Naive thymus-derived CD8-positive, alpha-beta T cell (primary cell): Measurements from ENCODE around the gene KRT23. TPM values are rescaled to one million over a fixed set of nuclear protein-coding genes. Genes with fewer than 3 reads are reported as not detected.

ENCODE experiments used
- ATAC-seq, 2 donors: fragments of 150-1000 bp; cut with Tn5 transposase in 1 of 2; sonication (Bioruptor Pico), chemical (Tn5 transposase) in 1 of 2; 1 replicate in 1 of 2; 2 replicates in 1 of 2; pipeline ENCODE4 v1.10.0; 2021; ENCODE audit warnings: mild to moderate bottlenecking in 2 of 2, moderate library complexity in 2 of 2
- POLR2A ChIA-PET: fragments of 350-600 bp; sonication (Branson Sonifier 250); formaldehyde crosslinking; loops from one replicate; lab custom pipeline; 2021; ENCODE audit warnings: antibody characterized with exemption; lab: Charles Lee
- DNase-seq, 10 donors: peaks; one replicate each; pipeline versions ENCODE4 v3.0.0 to v3.0.0-alpha.2; 2020 to 2022
- H3K27ac Mint-ChIP-seq, 10 donors: one replicate each; pipeline ENCODE4 v1.8.0; 2020 to 2022; ENCODE audit warnings: mild to moderate bottlenecking in 10 of 10, mixed read lengths in 10 of 10, moderate library complexity in 4 of 10, inconsistent platforms in 1 of 10
- H3K27me3 Mint-ChIP-seq, 5 donors: one replicate each; pipeline ENCODE4 v1.8.0; 2021 to 2022; ENCODE audit warnings: mixed read lengths in 5 of 5
- H3K36me3 Mint-ChIP-seq, 3 donors: one replicate each; pipeline ENCODE4 v1.8.0; 2020 to 2022; ENCODE audit warnings: mixed read lengths in 3 of 3, mild to moderate bottlenecking in 2 of 3, inconsistent platforms in 1 of 3
- H3K4me1 Mint-ChIP-seq, 4 donors: one replicate each; pipeline ENCODE4 v1.8.0; 2021 to 2022; ENCODE audit warnings: mixed read lengths in 4 of 4
- H3K4me3 Mint-ChIP-seq, 10 donors: one replicate each; pipeline ENCODE4 v1.8.0; 2020 to 2022; ENCODE audit warnings: mild to moderate bottlenecking in 10 of 10, mixed read lengths in 10 of 10, moderate library complexity in 6 of 10, inconsistent platforms in 1 of 10
- H3K9me3 Mint-ChIP-seq, 9 donors: one replicate each; pipeline ENCODE4 v1.8.0; 2020 to 2022; ENCODE audit warnings: mixed read lengths in 9 of 9, mild to moderate bottlenecking in 3 of 9, inconsistent platforms in 1 of 9, moderate library complexity in 1 of 9
- polyA plus RNA-seq, 3 donors: library from polyadenylated mRNA; unstranded; fragments of 300-500 nt; fragmentation: Illumina TruSeq; gene quantifications; one replicate each; pipeline ENCODE4 v1.2.3, GENCODE V29; 2021
- total RNA-seq, 8 experiments: library from RNA in 2 of 8; stranded (reverse) in 2 of 8; gene quantifications; one replicate each; pipeline ENCODE4 v1.2.3 and lab custom pipeline; 2021 to 2026

KRT23 gene, protein sequence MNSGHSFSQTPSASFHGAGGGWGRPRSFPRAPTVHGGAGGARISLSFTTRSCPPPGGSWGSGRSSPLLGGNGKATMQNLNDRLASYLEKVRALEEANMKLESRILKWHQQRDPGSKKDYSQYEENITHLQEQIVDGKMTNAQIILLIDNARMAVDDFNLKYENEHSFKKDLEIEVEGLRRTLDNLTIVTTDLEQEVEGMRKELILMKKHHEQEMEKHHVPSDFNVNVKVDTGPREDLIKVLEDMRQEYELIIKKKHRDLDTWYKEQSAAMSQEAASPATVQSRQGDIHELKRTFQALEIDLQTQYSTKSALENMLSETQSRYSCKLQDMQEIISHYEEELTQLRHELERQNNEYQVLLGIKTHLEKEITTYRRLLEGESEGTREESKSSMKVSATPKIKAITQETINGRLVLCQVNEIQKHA
- total RNA-seq: not detected
- polyA plus RNA-seq: not detected
- total RNA-seq (lab: John Stamatoyannopoulos, UW): 0 reads per million in 6 experiments

DNA sequence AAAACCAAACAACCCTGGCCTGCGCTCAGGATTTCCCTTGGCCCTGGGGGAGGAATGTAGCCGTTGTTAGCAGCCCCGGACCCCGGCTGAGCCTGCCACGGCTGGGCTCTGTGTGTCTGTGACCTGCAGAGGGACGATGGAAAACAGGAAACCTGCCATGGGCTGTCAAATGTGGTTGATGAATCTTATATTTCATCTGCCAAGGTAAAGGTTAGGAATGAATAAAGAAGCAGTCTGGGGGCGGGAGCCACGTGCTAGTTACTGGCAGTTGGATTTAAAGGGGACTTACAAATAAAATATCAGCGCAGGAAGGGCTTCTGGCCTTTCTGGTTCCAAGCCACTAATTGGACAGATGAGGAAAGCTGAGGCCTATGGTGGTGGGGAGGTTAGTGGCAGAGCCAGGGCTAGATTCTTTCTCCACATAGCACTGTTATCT, at the start of gene KRT23:
TSS of gene KRT23 (minus strand) at position 263 of the 436 bp plus-strand sequence. CDS start 1,043 bp downstream, outside the sequence.
- Mint-ChIP-seq H3K4me3 (no peak within 1 kb of the TSS), H3K4me1 (peaks cover 0 to under 1% (median 0%) of the 10 kb centered on the region in 4 donors), H3K9me3 (no peaks in the 10 kb centered on the region), H3K36me3 (no peaks in the 10 kb centered on the region), H3K27me3 (peaks cover 6 to 26% (median 9%) of the 10 kb centered on the region in 5 donors), H3K27ac (peak within 1 kb of the TSS in 1 of 10 donors; percentile 47)
- DNase-seq (no peak), ATAC-seq (no peak)
- POLR2A ChIA-PET: no interaction called here

DNA sequence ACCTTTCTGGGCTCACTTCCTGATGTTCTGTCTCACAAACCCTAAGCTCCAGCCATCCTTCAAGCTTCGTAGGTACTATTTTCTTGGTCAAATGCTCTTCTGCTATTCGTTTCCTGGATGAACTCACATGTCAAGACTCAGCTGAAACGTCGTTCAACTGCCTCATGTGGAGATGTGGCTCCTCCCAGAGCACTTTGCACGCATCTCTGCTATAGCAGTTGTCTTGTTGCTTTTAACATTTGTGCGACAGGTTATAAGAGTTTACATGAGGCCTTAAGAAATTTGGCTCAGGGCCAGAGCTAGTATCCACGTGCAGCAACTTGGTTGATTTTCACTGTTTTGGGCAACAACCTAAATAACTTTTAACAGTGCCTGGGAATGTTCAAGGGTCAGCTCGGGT, 49.5 kb upstream of the KRT23 start:
- Mint-ChIP-seq H3K27me3 (peaks cover 3 to 26% (median 11%) of the 10 kb centered on the region in 5 donors), H3K4me1 (peaks cover 0 to 2% (median 0%) of the 10 kb centered on the region in 4 donors), H3K27ac (no peak overlapping the region), H3K9me3 (no peaks in the 10 kb centered on the region), H3K36me3 (no peaks in the 10 kb centered on the region), H3K4me3 (no peak overlapping the region)
- POLR2A ChIA-PET: no interaction called here
- ATAC-seq (no peak), DNase-seq (no peak)

DNA sequence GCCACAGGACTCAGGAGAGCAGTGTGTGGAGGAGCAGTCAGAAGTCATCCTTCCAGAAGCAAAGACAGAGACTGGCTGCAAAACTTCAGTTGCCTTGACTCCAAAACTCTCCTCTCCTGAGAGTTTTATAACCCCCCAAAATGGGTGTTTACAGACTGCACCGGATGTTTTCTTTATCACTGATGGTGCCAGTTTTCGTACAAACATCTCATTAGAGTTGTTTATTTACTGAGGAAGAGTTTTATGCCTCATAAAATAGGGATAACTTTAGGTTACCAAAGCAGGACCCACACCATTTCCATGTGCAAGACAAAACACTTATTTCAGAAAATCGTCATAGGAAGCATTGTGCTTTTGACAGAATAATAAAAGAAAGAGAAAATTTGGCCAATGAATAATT, 46.8 kb upstream of the KRT23 start, which contains the start of gene KRT40:
TSS of gene KRT40 (minus strand) at position 101 of the 400 bp plus-strand sequence. CDS start at position 48, 53 bp downstream.
- no peak for ATAC-seq
- H3K4me1 Mint-ChIP-seq: peaks cover 0 to 2% (median under 1%) of the 10 kb centered on the region in 4 donors
- no peak for DNase-seq
- POLR2A ChIA-PET: interaction anchor here (0.5 kb wide), 1 partner anchor 575 kb away, joined by 3 read pairs; no protein-coding TSS in a partner anchor
- no peak within 1 kb of the TSS for H3K4me3 Mint-ChIP-seq
- H3K36me3 Mint-ChIP-seq: no peaks in the 10 kb centered on the region
- no peak within 1 kb of the TSS for H3K27ac Mint-ChIP-seq
- peaks cover 6 to 23% (median 10%) of the 10 kb centered on the region in 5 donors for H3K27me3 Mint-ChIP-seq
- no peaks in the 10 kb centered on the region for H3K9me3 Mint-ChIP-seq

GRCh38 chr17:40981115-40981514, 43.7 kb upstream of the KRT23 start:
- Mint-ChIP-seq H3K4me3 (no peak overlapping the region), H3K36me3 (no peaks in the 10 kb centered on the region), H3K27me3 (peaks cover 6 to 20% (median 10%) of the 10 kb centered on the region in 5 donors), H3K4me1 (peaks cover 0 to 2% (median 0%) of the 10 kb centered on the region in 4 donors), H3K9me3 (no peaks in the 10 kb centered on the region), H3K27ac (no peak overlapping the region)
- POLR2A ChIA-PET: no interaction called here
- DNase-seq (no peak), ATAC-seq (no peak)

- Mint-ChIP-seq H3K4me3 (no peak overlapping the region), H3K27ac (no peak overlapping the region), H3K4me1 (peaks cover 0 to 2% (median 0%) of the 10 kb centered on the region in 4 donors), H3K9me3 (no peaks in the 10 kb centered on the region), H3K27me3 (peaks cover 6 to 21% (median 15%) of the 10 kb centered on the region in 5 donors), H3K36me3 (no peaks in the 10 kb centered on the region)
- DNase-seq (no peak), ATAC-seq (no peak)
- POLR2A ChIA-PET: no interaction called here
Observed at GRCh38 chr17:40980596-40980995, 43.1 kb upstream of the KRT23 start.

GRCh38 chr17:40980117-40980516, 42.7 kb upstream of the KRT23 start:
- Mint-ChIP-seq H3K9me3 (no peaks in the 10 kb centered on the region), H3K36me3 (no peaks in the 10 kb centered on the region), H3K4me3 (no peak overlapping the region), H3K27ac (no peak overlapping the region), H3K27me3 (peaks cover 5 to 25% (median 19%) of the 10 kb centered on the region in 5 donors), H3K4me1 (peaks cover 0 to 2% (median 0%) of the 10 kb centered on the region in 4 donors)
- ATAC-seq (no peak), DNase-seq (no peak)
- POLR2A ChIA-PET: no interaction called here

DNA sequence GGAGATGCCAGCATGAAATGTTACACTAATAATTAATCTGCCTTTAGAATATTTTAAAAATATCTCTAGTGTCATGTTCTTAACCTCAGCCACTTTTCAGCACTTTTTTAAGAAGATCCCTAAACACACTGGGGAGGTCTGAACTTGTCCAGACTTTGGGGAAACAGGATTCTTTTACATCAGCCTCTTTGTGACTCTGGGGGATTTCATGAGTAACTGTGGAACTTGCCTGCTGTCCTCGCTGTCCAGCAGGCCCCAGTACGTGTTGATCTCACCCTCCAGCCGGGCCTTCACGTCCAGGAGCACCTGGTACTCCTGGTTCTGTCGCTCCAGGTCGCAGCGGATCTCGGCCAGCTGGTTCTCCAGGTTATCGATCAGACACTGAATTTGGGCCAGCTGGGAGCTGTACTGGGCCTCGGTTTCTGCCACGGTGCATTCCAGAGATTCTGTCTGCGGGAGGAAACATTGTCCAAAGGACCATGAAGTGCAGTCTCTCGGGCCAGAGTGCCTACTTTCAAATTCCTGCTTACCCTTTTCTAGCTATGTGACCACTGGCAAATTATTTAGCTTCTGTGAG, 41.2 kb upstream of the KRT23 start:
- H3K27me3 Mint-ChIP-seq: peaks cover 5 to 24% (median 14%) of the 10 kb centered on the region in 5 donors
- H3K9me3 Mint-ChIP-seq: no peaks in the 10 kb centered on the region

DNA sequence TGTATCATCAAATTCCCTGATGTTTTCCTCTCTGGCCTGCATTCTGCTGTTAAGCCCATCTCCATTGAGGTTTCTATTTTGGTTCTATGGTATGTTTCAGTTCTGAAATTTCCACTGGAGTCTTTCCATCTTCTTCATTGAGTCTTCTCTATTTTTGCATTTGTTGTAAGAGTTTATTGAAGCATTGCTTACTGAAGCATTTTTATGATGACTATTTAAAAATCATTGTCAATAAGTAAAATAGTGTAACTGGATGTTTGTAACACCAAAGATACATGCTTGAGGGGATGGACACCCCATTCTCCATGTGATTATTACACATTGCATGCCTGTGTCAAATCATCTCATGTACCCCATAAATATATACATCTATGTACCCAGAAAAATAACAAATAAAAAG, 38.1 kb upstream of the KRT23 start:
- ATAC-seq: no peak
- DNase-seq: no peak
- Mint-ChIP-seq H3K4me1 (peaks cover 0 to 2% (median 0%) of the 10 kb centered on the region in 4 donors), H3K4me3 (no peak overlapping the region), H3K27ac (no peak overlapping the region), H3K36me3 (no peaks in the 10 kb centered on the region), H3K27me3 (peaks cover 6 to 22% (median 13%) of the 10 kb centered on the region in 5 donors), H3K9me3 (no peaks in the 10 kb centered on the region)
- POLR2A ChIA-PET: interaction anchor here (0.7 kb wide), 1 partner anchor 233 kb away, joined by 3 read pairs; no protein-coding TSS in a partner anchor

More for the DNA sequence above, 41.2 kb upstream of the KRT23 start:
- H3K4me1 Mint-ChIP-seq: peaks cover 0 to 2% (median 0%) of the 10 kb centered on the region in 4 donors
- POLR2A ChIA-PET: no interaction called here
- ATAC-seq (no peak), DNase-seq (no peak)
- H3K36me3 Mint-ChIP-seq: no peaks in the 10 kb centered on the region
- no peak overlapping the region for H3K27ac Mint-ChIP-seq
- no peak overlapping the region for H3K4me3 Mint-ChIP-seq

DNA sequence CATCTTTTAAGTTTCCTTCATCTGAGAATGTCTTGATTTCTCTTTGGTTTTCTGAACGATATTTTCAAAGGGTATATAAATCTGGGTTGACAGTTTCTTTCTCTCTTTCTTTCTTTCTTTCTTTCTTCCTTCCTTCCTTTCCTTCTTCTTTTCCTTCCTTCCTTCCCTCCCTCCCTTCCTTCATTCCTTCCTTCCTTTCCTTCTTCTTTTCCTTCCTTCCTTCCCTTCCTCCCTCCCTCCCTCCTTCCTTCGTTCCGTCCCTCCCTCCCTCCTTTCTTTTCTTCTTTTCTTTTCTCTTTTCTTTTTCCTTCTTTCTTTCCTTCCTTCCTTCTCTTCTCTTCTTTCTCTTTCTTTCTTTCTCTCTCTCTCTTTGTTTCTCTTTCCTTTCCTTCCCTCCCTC, 36.9 kb upstream of the KRT23 start:
- H3K27me3 Mint-ChIP-seq: peaks cover 6 to 24% (median 9%) of the 10 kb centered on the region in 5 donors
- DNase-seq (no peak), ATAC-seq (no peak)
- no peak overlapping the region for H3K27ac Mint-ChIP-seq
- no peaks in the 10 kb centered on the region for H3K4me1 Mint-ChIP-seq
- no peaks in the 10 kb centered on the region for H3K9me3 Mint-ChIP-seq
- no peak overlapping the region for H3K4me3 Mint-ChIP-seq
- POLR2A ChIA-PET: no interaction called here
- H3K36me3 Mint-ChIP-seq: no peaks in the 10 kb centered on the region

GRCh38 chr17:40967582-40967981, 30.1 kb upstream of the KRT23 start:
- POLR2A ChIA-PET: no interaction called here
- DNase-seq (no peak), ATAC-seq (no peak)
- Mint-ChIP-seq H3K9me3 (peaks cover 0 to 4% (median 0%) of the 10 kb centered on the region in 9 donors), H3K4me1 (peaks cover 0 to 1% (median 0%) of the 10 kb centered on the region in 4 donors), H3K36me3 (peaks cover 0 to 6% (median 0%) of the 10 kb centered on the region in 3 donors), H3K27me3 (peaks cover 0 to 13% (median 9%) of the 10 kb centered on the region in 5 donors), H3K4me3 (no peak overlapping the region), H3K27ac (no peak overlapping the region)

DNA sequence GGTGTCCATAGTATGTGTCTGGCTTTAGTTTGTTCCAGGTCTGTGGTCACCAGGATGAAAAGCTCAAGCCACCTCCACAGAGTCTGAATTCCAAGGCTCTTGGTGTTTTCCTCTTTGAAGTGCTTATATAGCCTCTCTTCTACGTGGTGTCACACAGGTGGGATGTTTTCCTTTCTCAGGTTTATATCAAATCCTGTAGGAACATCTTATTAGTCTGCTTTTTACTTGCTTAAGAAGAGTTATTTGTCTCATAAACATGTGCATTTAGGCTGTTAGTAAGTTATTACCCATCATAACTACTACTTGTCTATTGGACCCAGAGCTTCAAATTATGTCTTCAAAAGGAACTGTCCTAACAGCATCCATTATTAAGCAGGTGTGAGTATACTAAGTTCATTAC, 29.4 kb upstream of the KRT23 start, which contains the start of gene KRT39:
TSS of gene KRT39 (minus strand) at position 101 of the 400 bp plus-strand sequence. CDS start at position 9, 92 bp downstream.
- H3K27me3 Mint-ChIP-seq: peaks cover 0 to 13% (median 9%) of the 10 kb centered on the region in 5 donors
- no peak within 1 kb of the TSS for H3K4me3 Mint-ChIP-seq
- DNase-seq (no peak), ATAC-seq (no peak)
- POLR2A ChIA-PET: no interaction called here
- H3K27ac Mint-ChIP-seq: no peak within 1 kb of the TSS
- H3K4me1 Mint-ChIP-seq: peaks cover 0 to 1% (median 0%) of the 10 kb centered on the region in 4 donors
- peaks cover 0 to 4% (median 0%) of the 10 kb centered on the region in 9 donors for H3K9me3 Mint-ChIP-seq
- peaks cover 0 to 6% (median 0%) of the 10 kb centered on the region in 3 donors for H3K36me3 Mint-ChIP-seq

DNA sequence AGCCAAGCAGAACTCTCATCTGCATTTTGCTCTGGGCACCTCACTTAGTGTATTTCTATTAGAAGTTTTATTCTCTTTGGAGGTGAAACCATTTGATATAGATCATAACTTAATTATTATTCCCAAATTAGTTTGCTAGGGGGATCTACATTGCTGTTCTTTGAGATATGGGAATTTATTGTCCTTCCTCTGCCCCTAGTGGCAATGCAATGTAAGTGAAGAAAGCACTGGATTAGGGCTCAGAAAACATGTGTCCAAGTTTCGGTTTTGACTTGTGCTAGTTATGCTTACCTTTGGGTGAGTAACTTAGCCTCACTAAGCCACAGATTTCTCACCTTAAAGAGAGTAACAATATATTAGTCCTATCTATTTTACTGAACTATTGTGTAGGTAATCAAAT, 26.4 kb upstream of the KRT23 start:
- POLR2A ChIA-PET: no interaction called here
- Mint-ChIP-seq H3K27ac (no peak overlapping the region), H3K36me3 (peaks cover 0 to 6% (median 0%) of the 10 kb centered on the region in 3 donors), H3K9me3 (peaks cover 0 to 4% (median 0%) of the 10 kb centered on the region in 9 donors), H3K27me3 (peaks cover 0 to 21% (median 12%) of the 10 kb centered on the region in 5 donors), H3K4me3 (no peak overlapping the region), H3K4me1 (peaks cover 0 to 1% (median 0%) of the 10 kb centered on the region in 4 donors)
- DNase-seq: peak in 1 of 10 donors; percentile 3
- ATAC-seq: no peak
